ENCODE measurements around the gene IRX1. TPM values are rescaled to one million over a fixed set of nuclear protein-coding genes. Genes with fewer than 3 reads are reported as not detected.

The IRX1 gene
- total RNA-seq, 1 experiment from 2014 or later, result 4.1 TPM

GRCh38 chr5:3599226-3600105 lies 3.8 kb downstream of the IRX1 start:
- Histone ChIP-seq H3T11ph (ENCODE audit: low read length) (no peak overlapping the region), H3K14ac (ENCODE audit: insufficient read depth, low read length) (no peak overlapping the region), H3K56ac (ENCODE audit: insufficient read length, low read depth, low read length) (no peak overlapping the region), H4K8ac (replicated peaks; ENCODE audit: insufficient read length, low read depth, low read length) (no peak overlapping the region), H3K23ac (ENCODE audit: insufficient read length, low read depth, low read length) (no peak overlapping the region), H2AK5ac (ENCODE audit: insufficient read length, low read length) (no peak overlapping the region), H4K5ac (ENCODE audit: insufficient read length, low read depth, low read length) (no peak overlapping the region), H2BK5ac (ENCODE audit: insufficient read length, low read length) (no peak overlapping the region), H2BK120ac (ENCODE audit: low read depth, low read length, poor library complexity, severe bottlenecking) (no peak overlapping the region), H2BK15ac (ENCODE audit: low read depth, low read length) (no peak overlapping the region), H4K20me1 (ENCODE audit: control insufficient read depth, insufficient read depth, insufficient read length) (no peaks in the 10 kb centered on the region), H4K91ac (ENCODE audit: insufficient read length, low read depth, low read length) (no peak overlapping the region), H3K9me3 (ENCODE audit: control insufficient read depth, low read depth, low read length) (no peaks in the 10 kb centered on the region), H3K4ac (ENCODE audit: low read depth, low read length) (no peak overlapping the region), H2AFZ (ENCODE audit: low read length) (no peak overlapping the region), H3K23me2 (ENCODE audit: insufficient read length, low read depth, low read length, poor library complexity, severe bottlenecking) (peaks cover 16% of the 10 kb centered on the region), H3K27ac (ENCODE audit: insufficient read length, low read depth, low read length) (no peak overlapping the region), H3K18ac (ENCODE audit: insufficient read length, low read depth, low read length) (no peak overlapping the region), H3K79me2 (ENCODE audit: insufficient read depth, low read length) (no peaks in the 10 kb centered on the region), H3K27me3 (ENCODE audit: insufficient read depth, low read length) (peaks cover 81% of the 10 kb centered on the region), H3K79me1 (ENCODE audit: insufficient read depth, low read depth, low read length, poor library complexity, severe bottlenecking) (no peaks in the 10 kb centered on the region), H2BK20ac (ENCODE audit: low read depth, low read length, poor library complexity, severe bottlenecking) (no peak overlapping the region), H2BK12ac (ENCODE audit: insufficient read length, low read depth, low read length) (no peak overlapping the region), H3K9ac (ENCODE audit: extremely low read depth, insufficient read length, low read length) (no peak overlapping the region), H3K4me1 (ENCODE audit: insufficient read depth, low read length) (0 out of 2 replicates have a peak, but pooled peaks cover 2% of the 10 kb centered on the region), H3K4me2 (ENCODE audit: insufficient read depth, insufficient read length, low read length) (peak overlapping the region; percentile 60)
- peaks cover 93% of the 10 kb centered on the region for H3K27me3 Mint-ChIP-seq (ENCODE audit: low read depth)
- peaks cover 36 to 40% of the 10 kb centered on the region in 2 experiments for H3K4me1 Mint-ChIP-seq
- no CpG with 5 or more reads among the region's 86 CpGs for WGBS (ENCODE audit: extremely low coverage, insufficient read length, low lambda C conversion rate)
- DNase-seq, result peak; percentile 77
- no peaks in the 10 kb centered on the region; a peak in 1 of 7 replicates for H3K36me3 Mint-ChIP-seq (ENCODE audit: insufficient read depth in 1 of 3, low read depth in 3 of 3)
- TF ChIP-seq, protein P1, sequence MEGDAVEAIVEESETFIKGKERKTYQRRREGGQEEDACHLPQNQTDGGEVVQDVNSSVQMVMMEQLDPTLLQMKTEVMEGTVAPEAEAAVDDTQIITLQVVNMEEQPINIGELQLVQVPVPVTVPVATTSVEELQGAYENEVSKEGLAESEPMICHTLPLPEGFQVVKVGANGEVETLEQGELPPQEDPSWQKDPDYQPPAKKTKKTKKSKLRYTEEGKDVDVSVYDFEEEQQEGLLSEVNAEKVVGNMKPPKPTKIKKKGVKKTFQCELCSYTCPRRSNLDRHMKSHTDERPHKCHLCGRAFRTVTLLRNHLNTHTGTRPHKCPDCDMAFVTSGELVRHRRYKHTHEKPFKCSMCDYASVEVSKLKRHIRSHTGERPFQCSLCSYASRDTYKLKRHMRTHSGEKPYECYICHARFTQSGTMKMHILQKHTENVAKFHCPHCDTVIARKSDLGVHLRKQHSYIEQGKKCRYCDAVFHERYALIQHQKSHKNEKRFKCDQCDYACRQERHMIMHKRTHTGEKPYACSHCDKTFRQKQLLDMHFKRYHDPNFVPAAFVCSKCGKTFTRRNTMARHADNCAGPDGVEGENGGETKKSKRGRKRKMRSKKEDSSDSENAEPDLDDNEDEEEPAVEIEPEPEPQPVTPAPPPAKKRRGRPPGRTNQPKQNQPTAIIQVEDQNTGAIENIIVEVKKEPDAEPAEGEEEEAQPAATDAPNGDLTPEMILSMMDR (conservative IDR thresholded peaks at IDR 0.05), result peak; percentile 72
- H3K4me3 Mint-ChIP-seq, result peak overlapping the region; percentile 45 to 81
- H3K9me3 Mint-ChIP-seq, result peaks cover 0 to 7% of the 10 kb centered on the region in 2 experiments; a peak in 2 of 5 replicates
- H3K27ac Mint-ChIP-seq, result no peak overlapping the region; a peak in 1 of 7 replicates

Data from H9 (cell line).